GM21367 (cell line): ENCODE results near the gene CDC42EP5.
"Not testable (repeated sequence)": the region's sequence is repeated elsewhere in the genome, so short reads cannot be mapped to it uniquely, and the experiment has no call there.

Experiments
- ATAC-seq: cut with Tn5 transposase; IDR thresholded peaks from one replicate; pipeline ENCODE4 v1.9.1; 2021; ENCODE audit not compliant: unreplicated experiment

Gene CDC42EP5

GRCh38 chr19:54489766-54490165 is 16.7 kb upstream of the CDC42EP5 start:
- ATAC-seq: no peak

- no peak for ATAC-seq
Measured at GRCh38 chr19:54489341-54489740, 16.2 kb upstream of the CDC42EP5 start.

- ATAC-seq: no peak
Measured at GRCh38 chr19:54485851-54486250, 12.8 kb upstream of the CDC42EP5 start.

- ATAC-seq: no peak
Measured at GRCh38 chr19:54484451-54484850, 11.4 kb upstream of the CDC42EP5 start.

- no peak for ATAC-seq
Measured at GRCh38 chr19:54482889-54483288, 9.8 kb upstream of the CDC42EP5 start.

DNA sequence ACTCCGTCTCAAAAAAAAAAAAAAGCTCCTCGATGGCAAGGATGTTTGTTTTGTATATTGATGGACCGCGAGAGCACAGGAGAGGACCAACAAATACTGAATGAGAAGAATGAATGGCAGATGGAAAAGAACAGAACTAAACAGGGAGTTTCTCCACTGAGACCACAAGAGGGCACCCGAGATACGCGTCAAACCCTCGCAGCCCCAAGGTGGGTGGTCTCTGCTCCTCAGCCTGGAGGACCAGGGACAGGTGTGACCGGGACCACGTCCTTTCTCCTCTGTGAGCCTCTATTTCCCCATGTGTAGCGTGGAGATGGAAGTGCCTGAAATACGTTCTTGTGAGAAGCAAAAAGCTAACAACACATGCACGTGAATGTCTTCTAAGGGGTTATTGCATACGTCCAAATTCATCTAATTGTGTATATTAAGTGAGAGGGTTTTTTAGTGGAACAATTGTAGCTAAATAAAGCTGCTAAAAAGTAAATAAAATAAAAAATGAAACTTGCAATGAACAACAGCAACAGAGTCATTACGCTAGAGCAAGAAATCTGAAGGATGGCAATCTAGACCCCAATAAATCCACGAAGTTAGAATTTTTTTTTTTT is 8.3 kb upstream of the CDC42EP5 start:
- no peak for ATAC-seq

GRCh38 chr19:54480051-54480450 is 7.0 kb upstream of the CDC42EP5 start:
- ATAC-seq: no peak

DNA sequence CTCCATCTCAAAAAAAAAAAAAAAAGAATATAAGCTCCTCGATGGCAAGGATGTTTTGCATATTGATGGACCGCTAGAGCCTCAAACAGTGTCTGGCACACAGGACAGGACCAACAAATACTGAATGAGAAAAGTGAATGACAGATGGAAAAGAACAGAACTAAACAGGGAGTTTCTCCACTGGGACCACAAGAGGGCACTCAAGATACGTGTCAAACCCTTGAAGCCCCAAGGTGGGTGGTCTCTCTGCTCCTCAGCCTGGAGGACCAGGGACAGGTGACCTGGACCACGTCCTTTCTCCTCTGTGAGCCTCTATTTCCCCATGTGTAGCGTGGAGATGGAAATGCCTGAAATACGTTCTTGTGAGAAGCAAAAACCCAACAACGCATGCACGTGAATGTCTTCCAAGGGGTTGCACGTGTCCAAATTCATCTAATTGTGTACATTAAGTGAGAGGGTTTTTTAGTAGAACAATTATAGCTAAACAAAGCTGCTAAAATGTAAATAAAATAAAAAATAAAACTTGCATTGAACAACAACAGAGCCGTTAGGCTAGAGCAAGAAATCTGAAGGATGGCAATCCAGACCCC is 5.7 kb upstream of the CDC42EP5 start:
- no peak for ATAC-seq

DNA sequence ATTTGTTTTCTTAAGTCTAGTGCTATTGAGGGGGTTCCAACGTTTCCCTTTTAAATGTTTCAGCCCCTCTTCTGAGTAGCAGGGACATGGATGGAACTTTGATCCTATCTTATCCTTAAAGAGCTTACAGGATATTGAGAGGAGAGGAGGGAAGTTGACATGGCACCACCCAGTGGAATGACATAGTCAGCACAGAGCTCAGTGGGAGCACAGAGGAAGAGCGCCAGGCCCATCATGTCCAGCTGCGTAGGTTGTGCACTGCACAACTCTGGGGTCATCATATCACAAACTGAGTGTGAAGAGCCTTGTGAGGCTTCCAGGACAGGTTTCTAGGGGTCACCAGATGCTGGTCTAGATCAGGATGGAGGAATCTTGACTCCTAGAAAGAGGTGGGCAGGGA is 4.6 kb upstream of the CDC42EP5 start:
- no peak for ATAC-seq

DNA sequence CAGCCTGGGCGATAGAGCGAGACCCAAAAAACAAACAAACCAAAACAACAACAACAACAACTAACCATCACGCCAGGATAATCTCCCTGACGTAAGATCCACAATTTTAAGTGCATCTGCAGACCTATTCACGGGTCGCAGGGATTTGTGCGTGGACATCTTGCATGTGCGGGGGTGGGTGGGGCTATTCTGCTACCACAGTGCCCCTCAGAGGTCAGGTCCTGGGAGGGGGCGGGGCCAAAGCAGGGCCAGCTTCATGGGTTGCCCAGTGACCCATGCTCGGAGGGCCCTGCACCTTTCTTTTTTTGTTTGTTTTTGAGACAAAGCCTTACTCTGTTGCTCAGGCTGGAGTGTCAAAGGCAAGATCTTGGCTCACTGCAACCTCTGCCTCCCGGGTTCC is 2.6 kb upstream of the CDC42EP5 start:
- no peak for ATAC-seq

DNA sequence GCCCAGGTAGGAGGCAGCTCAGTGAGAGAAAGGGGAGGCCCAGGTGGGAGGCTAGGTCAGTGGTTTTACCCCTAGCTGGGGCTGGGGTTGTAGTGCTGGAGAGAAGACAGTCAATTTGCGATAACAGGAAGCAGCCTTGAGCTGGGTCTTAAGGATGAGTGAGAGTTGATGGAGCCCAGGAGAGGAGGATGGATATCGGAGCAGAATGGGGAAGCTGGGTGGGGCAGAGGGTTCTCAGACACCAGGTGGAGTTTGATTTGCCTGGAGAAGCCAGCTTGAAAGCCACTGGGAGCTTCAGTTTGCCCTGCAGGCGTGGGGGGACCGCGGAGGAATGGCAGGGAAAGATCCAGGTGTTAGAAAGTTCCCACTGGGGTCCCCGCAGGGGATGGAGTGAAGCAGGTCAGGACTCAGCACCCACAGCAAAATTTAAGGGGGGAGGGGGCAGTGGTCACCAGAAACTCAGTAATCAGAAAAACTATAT is 836 bp upstream of the CDC42EP5 start:
- ATAC-seq: no peak

DNA sequence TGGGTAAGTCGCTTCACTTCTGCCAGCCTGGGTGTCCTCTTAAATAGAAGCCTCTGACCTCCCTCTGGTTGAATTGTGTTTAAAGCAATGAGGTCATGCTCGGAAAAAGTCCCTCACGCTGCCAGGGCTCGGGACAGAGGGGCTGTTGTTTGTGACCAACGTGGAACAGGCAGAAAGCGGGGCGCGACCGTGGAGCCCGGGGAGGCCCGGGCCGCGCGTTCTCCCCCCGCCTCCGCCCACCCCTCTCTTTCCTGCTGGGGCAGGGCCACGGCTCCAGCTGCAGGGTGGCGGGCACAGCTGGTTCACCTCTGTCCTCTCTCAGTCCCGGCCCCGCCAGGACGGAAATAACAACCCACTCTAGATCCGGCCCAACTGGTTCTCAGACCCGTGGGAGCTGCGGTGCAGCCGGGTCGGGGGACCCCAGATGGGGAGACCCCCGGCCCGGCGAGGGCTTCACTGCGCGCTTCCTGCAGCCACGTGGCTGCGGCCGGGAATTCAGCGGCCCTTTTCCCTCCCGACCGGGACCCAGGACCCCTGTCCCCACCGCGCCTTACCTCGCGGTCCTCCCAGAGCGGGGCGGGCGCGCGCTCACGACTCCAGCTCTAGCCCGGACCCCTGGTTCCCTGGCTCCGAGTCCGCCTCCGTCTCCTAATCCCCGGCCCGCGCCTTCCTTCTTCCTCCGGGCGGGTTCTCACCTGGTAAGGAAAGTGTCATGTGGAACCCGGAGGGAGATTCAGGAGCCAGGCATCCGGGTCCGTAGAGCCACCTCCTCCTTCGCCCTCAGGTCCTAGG is 1.9 kb downstream of the CDC42EP5 start:
- ATAC-seq: no peak

DNA sequence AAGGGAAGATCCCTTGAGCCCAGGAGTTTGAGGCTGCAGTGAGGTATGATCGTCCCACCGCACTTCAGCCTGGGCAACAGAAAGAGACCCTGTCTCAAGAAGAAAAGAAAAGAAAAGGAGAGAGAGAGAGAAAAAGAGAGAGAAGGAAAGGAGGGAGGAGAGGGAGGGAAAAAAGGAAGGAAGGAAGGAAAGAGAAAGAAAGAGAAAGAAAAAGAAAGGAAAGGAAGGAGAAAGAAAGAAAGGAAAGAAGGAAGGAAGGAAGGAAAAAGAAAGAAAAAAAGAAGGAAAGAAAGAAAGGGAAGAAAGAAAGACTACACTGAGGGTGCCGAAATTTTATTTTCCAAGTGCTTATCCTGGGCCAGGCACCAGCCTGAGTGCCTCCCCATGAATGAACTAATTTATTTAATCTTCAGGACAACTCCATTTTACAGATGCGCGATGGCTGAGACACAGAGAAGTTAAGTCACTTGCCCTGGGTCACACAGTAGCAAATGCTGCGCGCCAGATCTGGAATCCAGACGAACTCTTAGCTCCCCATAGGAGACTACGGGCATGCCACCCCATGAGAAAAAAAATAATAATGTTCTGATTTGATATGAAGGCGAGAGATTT is 2.7 kb downstream of the CDC42EP5 start:
- no peak for ATAC-seq

- ATAC-seq: no peak
Measured at GRCh38 chr19:54469496-54469934, 3.6 kb downstream of the CDC42EP5 start.

DNA sequence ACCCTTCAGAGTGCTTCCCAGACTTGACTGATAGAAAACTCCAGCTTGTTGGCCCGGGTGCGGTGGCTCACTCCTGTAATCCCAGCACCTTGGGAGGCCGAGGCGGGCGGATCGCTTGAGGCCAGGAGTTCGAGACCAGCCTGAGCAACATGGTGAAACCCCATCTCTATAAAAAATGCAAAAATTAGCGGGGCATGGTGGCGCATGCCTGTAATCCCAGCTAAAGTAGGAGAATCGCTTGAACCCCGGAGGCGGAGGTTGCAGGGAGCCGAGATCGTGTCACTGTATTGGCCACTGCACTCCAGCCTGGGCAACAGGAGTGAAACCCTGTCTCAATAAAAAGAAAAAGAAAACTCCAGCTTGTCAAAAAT is 7.0 kb downstream of the CDC42EP5 start:
- ATAC-seq: not testable (repeated sequence)

- no peak for ATAC-seq
Measured at GRCh38 chr19:54465426-54466109, 7.5 kb downstream of the CDC42EP5 start.

- ATAC-seq: peak; percentile 35
Measured at GRCh38 chr19:54464630-54465425, 8.3 kb downstream of the CDC42EP5 start.

DNA sequence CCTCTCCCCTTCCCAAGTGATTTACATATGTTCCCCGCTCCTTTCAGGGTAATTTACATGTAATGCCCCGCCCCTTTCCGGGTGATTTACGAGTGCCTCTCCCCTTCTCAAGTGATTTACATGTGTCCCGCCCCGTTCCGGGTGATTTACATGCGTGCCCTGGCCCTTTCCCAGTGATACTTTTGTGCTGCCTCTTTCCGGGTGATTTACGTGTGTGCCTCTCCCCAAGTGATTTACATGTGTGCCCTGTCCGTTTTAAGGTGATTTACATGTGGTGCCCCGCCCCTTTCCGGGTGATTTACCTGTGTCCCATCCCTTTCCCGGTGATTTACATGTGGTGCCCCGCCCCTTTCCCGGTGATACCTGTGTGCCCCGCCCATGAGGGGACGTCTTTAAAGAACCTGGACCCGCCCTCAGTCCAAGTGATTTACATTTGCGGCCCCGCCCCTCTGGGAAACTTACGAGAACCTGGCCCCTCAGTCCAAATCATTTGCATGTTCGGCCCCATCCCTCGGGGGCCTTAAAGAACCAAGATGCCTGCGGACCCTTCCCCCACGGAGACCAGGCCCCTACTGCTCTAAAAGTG is 9.0 kb downstream of the CDC42EP5 start:
- ATAC-seq: peak; percentile 36

- ATAC-seq: peak; percentile 46
Measured at GRCh38 chr19:54463531-54464043, 9.5 kb downstream of the CDC42EP5 start, which contains the start of gene LENG9. TSS of gene LENG9 (minus strand) at chr19:54463778. CDS start at chr19:54463526, 252 bp downstream.
